Hindlimb muscle (tissue), 1 donor: ENCODE data around the gene ZDHHC18. TPM values are rescaled to one million over a fixed set of nuclear protein-coding genes. Genes with fewer than 3 reads are reported as not detected.

Experiments used
- DNase-seq: peaks from one replicate; pipeline ENCODE4 v3.0.0-alpha.2; 2013
- polyA plus RNA-seq: library from polyadenylated mRNA; unstranded; fragments of 120-200 nt; gene quantifications from one replicate; pipeline ENCODE4 v1.2.1, GENCODE V29; 2013; ENCODE audit not compliant: insufficient read length

ZDHHC18 gene
- polyA plus RNA-seq, 1 donor = 18.6 TPM

GRCh38 chr1:26900815-26901511, 74.5 kb downstream of the ZDHHC18 start:
- DNase-seq = no peak

Other genes with a start within 250 kb of the ZDHHC18 start
- gene ARID1A, start 130.7 kb upstream of the ZDHHC18 start, polyA plus RNA-seq = 53.6 TPM
- gene PIGV, start 38.7 kb upstream of the ZDHHC18 start, polyA plus RNA-seq = 9.8 TPM
- 1.1 TPM for gene SFN, start 36.5 kb downstream of the ZDHHC18 start, polyA plus RNA-seq
- 25.9 TPM for gene GPN2, start 63.6 kb downstream of the ZDHHC18 start, polyA plus RNA-seq
- gene GPATCH3, start 73.8 kb downstream of the ZDHHC18 start, polyA plus RNA-seq = 13.9 TPM
- not detected for gene NR0B2, start 87.3 kb downstream of the ZDHHC18 start, polyA plus RNA-seq
- gene NUDC, start 95.1 kb downstream of the ZDHHC18 start, polyA plus RNA-seq = 54.8 TPM
- not detected for gene KDF1, start 133.8 kb downstream of the ZDHHC18 start, polyA plus RNA-seq
- gene TRNP1, start 167.0 kb downstream of the ZDHHC18 start, polyA plus RNA-seq = 1.2 TPM
- gene TENT5B, start 186.2 kb downstream of the ZDHHC18 start, polyA plus RNA-seq = 0.35 TPM